Right cardiac atrium (tissue), 5 donors: ENCODE measurements around the gene TTLL9. TPM values are rescaled to one million over a fixed set of nuclear protein-coding genes. Genes with fewer than 3 reads are reported as not detected.

Experiments
- ATAC-seq, 2 donors: fragments of 200-7000 bp; cut with Tn5 transposase; one replicate each; pipeline versions ENCODE4 v1.8.0 to v1.9.1; 2020; ENCODE audit warnings: moderate library complexity in 2 of 2, mild to moderate bottlenecking in 1 of 2
- DNase-seq, 3 donors: peaks; one replicate each; pipeline ENCODE4 v3.0.0-alpha.2; 2020
- H3K27ac ChIP-seq: one replicate; pipeline ENCODE4 v1.5.1; 2013; ENCODE audit warnings: mild to moderate bottlenecking, low read length, control low read depth, moderate library complexity
- H3K27me3 ChIP-seq: one replicate; pipeline ENCODE4 v1.6.1; 2013; ENCODE audit not compliant: control insufficient read depth, insufficient read depth
- H3K4me1 ChIP-seq: one replicate; pipeline ENCODE4 v1.6.1; 2013; ENCODE audit warnings: low read length; ENCODE audit not compliant: control insufficient read depth, insufficient read depth
- H3K4me3 ChIP-seq: one replicate; pipeline ENCODE4 v1.5.1; 2013; ENCODE audit warnings: low read length, control low read depth
- H3K9me3 ChIP-seq: one replicate; pipeline ENCODE4 v1.6.1; 2013; ENCODE audit warnings: low read length; ENCODE audit not compliant: control insufficient read depth
- whole genome bisulfite sequencing: extraction: QIAGEN DNeasy Blood & Tissue Kit; methylation state at CpG from one replicate; pipeline ENCODE4 v1.1.7; 2013; 5-methylcytosine and 5-hydroxymethylcytosine counted together
- intact Hi-C, 4 donors: fragments of 100-400 bp; cut with DNase I; formaldehyde crosslinking; loops; one replicate each; pipeline versions ENCODE4 v1.11.0 to v1.14.0; 2022 to 2023
- polyA plus RNA-seq: library from polyadenylated mRNA; stranded (reverse); fragments of 200-250 nt; gene quantifications from one replicate; pipeline ENCODE4 v1.2.3, GENCODE V29; 2013
- total RNA-seq, 4 donors: library from RNA; stranded (reverse); fragmentation: NEBNext Ultra II Directional; extraction: Animal tissue kit (Norgen Biotek cat#: 25700); gene quantifications; one replicate each; pipeline ENCODE4 v1.2.1, GENCODE V29; 2021
- donor health status: healthy with polysubstance abuse.
- donor health status: DM: no; HTN: yes; CAD: no.
- donor health status: DM: no; HTN: no; CAD: no.
- donor health status: DM: no; HTN: yes; CAD: no; lungs with severe emphysema.
- donor health status: DM: yes; HTN: yes; CAD: no.

The TTLL9 gene
- total and polyA plus RNA-seq, 5 donors = 0.14 to 0.19 (median 0.15) TPM; not detected in 2

DNA sequence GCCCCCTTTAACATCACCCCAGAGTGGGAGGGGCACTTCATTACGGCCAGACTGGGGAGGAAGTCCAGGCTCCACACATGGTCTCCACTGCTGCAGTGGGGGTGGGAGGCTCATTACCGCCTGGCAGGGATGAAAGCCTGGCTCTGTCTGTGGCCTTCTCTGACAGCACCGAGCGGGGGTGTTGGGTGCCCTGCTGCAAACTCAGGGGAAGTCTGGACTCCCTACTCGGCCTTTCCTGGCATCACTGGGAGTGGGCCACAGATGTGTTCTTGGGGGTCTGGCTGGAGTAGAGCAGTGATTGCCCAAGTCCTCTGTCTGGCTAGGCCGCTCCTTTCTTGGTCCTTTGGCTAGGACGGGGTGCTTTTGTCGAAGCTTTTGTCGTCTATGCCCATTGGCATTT lies 27.1 kb downstream of the TTLL9 start:
- WGBS = 71% methylated on average over 9 of the region's 9 CpGs
- DNase-seq (no peak), ATAC-seq (no peak)
- no peaks in the 10 kb centered on the region for H3K9me3 ChIP-seq
- no peak overlapping the region for H3K4me3 ChIP-seq
- H3K27ac ChIP-seq = no peak overlapping the region
- H3K4me1 ChIP-seq = no peaks in the 10 kb centered on the region
- H3K27me3 ChIP-seq = no peaks in the 10 kb centered on the region
- intact Hi-C loops = no loop called here

GRCh38 chr20:31901615-31902014 lies 31.2 kb downstream of the TTLL9 start:
- no peaks in the 10 kb centered on the region for H3K4me1 ChIP-seq
- 85% methylated on average over 6 of the region's 6 CpGs for WGBS
- no peaks in the 10 kb centered on the region for H3K27me3 ChIP-seq
- ATAC-seq = no peak
- H3K4me3 ChIP-seq = no peak overlapping the region
- no peak overlapping the region for H3K27ac ChIP-seq
- DNase-seq = no peak
- intact Hi-C loops = no loop called here
- H3K9me3 ChIP-seq = no peaks in the 10 kb centered on the region

GRCh38 chr20:31903627-31904386 lies 33.4 kb downstream of the TTLL9 start:
- Histone ChIP-seq H3K27ac (no peak overlapping the region), H3K27me3 (no peaks in the 10 kb centered on the region), H3K4me1 (no peaks in the 10 kb centered on the region), H3K9me3 (no peaks in the 10 kb centered on the region), H3K4me3 (no peak overlapping the region)
- WGBS = 35% methylated on average over 1 of the region's 1 CpG
- DNase-seq = no peak
- no peak for ATAC-seq
- intact Hi-C loops = no loop called here

DNA sequence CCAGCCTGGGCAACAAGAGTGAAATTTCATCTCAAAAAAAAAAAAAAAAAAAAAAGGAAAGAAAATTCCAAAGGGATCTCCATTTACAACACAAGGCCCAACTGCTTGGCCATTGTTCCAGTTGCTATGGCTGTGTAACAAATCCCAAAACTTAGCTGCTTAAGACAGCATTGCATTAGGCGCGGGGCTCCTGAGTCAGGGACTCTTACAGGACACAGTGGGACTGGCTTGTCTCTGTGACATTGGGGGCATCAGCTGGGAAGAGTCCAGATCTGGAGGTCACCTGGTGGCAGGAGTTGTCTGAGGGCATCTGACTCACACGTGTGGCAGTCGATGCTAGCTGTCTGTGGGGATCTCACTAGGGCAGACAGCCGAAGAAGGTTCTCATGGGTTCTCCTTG lies 35.6 kb downstream of the TTLL9 start:
- DNase-seq (no peak), ATAC-seq (no peak)
- Histone ChIP-seq H3K9me3 (no peaks in the 10 kb centered on the region), H3K27ac (no peak overlapping the region), H3K4me1 (no peaks in the 10 kb centered on the region), H3K4me3 (no peak overlapping the region), H3K27me3 (no peaks in the 10 kb centered on the region)
- 75% methylated on average over 5 of the region's 5 CpGs for WGBS
- intact Hi-C loops = no loop called here

DNA sequence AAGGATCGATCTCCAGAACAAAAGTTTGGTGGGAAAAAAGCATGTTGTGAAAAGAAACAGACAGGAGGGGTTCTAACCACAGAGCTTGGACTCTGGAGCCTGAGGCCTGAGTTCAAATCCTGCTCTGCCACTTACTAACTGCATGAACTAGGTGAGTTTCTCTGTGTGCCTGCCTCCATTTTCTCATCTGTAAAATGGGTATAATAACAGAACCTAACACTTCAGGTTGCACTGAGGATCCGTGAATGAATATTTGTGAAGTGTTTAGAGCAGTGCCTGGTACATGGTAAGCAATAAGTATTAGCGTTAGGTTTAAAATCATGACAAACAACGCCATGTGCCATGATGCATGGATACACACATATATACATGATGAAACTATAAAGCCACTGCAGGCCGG lies 36.6 kb downstream of the TTLL9 start:
- no peaks in the 10 kb centered on the region for H3K9me3 ChIP-seq
- ATAC-seq (no peak), DNase-seq (no peak)
- H3K27me3 ChIP-seq = no peaks in the 10 kb centered on the region
- H3K4me3 ChIP-seq = no peak overlapping the region
- intact Hi-C loops = no loop called here
- no peaks in the 10 kb centered on the region for H3K4me1 ChIP-seq
- no peak overlapping the region for H3K27ac ChIP-seq
- WGBS = 95% methylated on average over 5 of the region's 5 CpGs

DNA sequence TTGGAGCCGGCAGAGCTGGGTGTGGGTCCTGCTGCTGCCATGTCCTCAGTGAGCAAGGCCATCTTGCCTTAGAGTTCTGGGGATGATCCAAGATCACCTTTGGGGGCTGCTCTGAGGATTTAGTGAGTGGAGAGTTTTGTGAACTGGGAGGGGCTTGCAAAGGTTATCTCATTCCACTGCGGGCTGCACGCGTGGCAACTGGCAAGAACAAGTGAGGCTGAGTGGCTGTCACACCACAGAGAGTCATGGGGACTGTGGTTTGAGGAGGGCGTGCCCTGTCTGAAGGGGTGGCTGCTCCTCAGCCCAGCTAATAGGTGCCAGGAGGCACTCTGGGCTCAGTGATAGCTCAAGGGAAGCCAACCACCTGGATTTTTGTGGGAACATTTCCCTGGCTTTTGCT lies 37.6 kb downstream of the TTLL9 start:
- no peaks in the 10 kb centered on the region for H3K9me3 ChIP-seq
- H3K4me3 ChIP-seq = no peak overlapping the region
- ATAC-seq (no peak), DNase-seq (no peak)
- H3K27me3 ChIP-seq = no peaks in the 10 kb centered on the region
- no peaks in the 10 kb centered on the region for H3K4me1 ChIP-seq
- 52% methylated on average over 5 of the region's 5 CpGs for WGBS
- H3K27ac ChIP-seq = no peak overlapping the region
- intact Hi-C loops = no loop called here

- no peak overlapping the region for H3K27ac ChIP-seq
- H3K4me3 ChIP-seq = no peak overlapping the region
- no peaks in the 10 kb centered on the region for H3K27me3 ChIP-seq
- H3K4me1 ChIP-seq = no peaks in the 10 kb centered on the region
- WGBS = 83% methylated on average over 11 of the region's 11 CpGs
- intact Hi-C loops = no loop called here
- H3K9me3 ChIP-seq = no peaks in the 10 kb centered on the region
- no peak for ATAC-seq
- no peak for DNase-seq
Measured at GRCh38 chr20:31908424-31908823, 38.0 kb downstream of the TTLL9 start.

GRCh38 chr20:31909253-31910070 lies 39.0 kb downstream of the TTLL9 start:
- ATAC-seq (no peak), DNase-seq (no peak)
- no peaks in the 10 kb centered on the region for H3K27me3 ChIP-seq
- H3K4me3 ChIP-seq = no peak overlapping the region
- WGBS = 91% methylated on average over 17 of the region's 17 CpGs
- H3K27ac ChIP-seq = no peak overlapping the region
- H3K4me1 ChIP-seq = no peaks in the 10 kb centered on the region
- H3K9me3 ChIP-seq = no peaks in the 10 kb centered on the region
- intact Hi-C loops = loop anchor here in 1 of 4 donors (10.0 kb wide), 1 partner anchor 265 kb away; no protein-coding TSS in a partner anchor

- 86% methylated on average over 4 of the region's 4 CpGs for WGBS
- H3K4me3 ChIP-seq = no peak overlapping the region
- intact Hi-C loops = loop anchor here in 1 of 4 donors (10.0 kb wide), 1 partner anchor 265 kb away; no protein-coding TSS in a partner anchor
- DNase-seq (no peak), ATAC-seq (no peak)
- no peak overlapping the region for H3K27ac ChIP-seq
- H3K27me3 ChIP-seq = no peaks in the 10 kb centered on the region
- H3K9me3 ChIP-seq = no peaks in the 10 kb centered on the region
- no peaks in the 10 kb centered on the region for H3K4me1 ChIP-seq
Measured at GRCh38 chr20:31910071-31910803, 39.8 kb downstream of the TTLL9 start.

- 75% methylated on average over 15 of the region's 15 CpGs for WGBS
- H3K4me1 ChIP-seq = no peaks in the 10 kb centered on the region
- no peaks in the 10 kb centered on the region for H3K27me3 ChIP-seq
- intact Hi-C loops = loop anchor here in 1 of 4 donors (10.0 kb wide), 1 partner anchor 269 kb away; no protein-coding TSS in a partner anchor
- no peak overlapping the region for H3K4me3 ChIP-seq
- ATAC-seq = no peak
- DNase-seq = no peak
- H3K9me3 ChIP-seq = no peaks in the 10 kb centered on the region
- no peak overlapping the region for H3K27ac ChIP-seq
Measured at GRCh38 chr20:31913431-31914157, 43.2 kb downstream of the TTLL9 start.
